Aorta (tissue), 5 donors: Measurements from ENCODE around the gene BAZ1B. TPM values are rescaled to one million over a fixed set of nuclear protein-coding genes. Genes with fewer than 3 reads are reported as not detected.
A peak's percentile ranks its signal among the peaks of the same experiment; 100 is the strongest.

Experiments used
- ATAC-seq: fragments of 200-7000 bp; cut with Tn5 transposase; one replicate; pipeline ENCODE4 v1.9.1; 2022; ENCODE audit warnings: moderate library complexity; ENCODE audit not compliant: low FRiP score
- DNase-seq, 2 donors: peaks; one replicate each; pipeline ENCODE4 v3.0.0-alpha.2; 2020
- H3K27ac ChIP-seq, 2 donors: one replicate each; pipeline ENCODE4 v1.5.1; 2013; ENCODE audit warnings: low read length in 2 of 2, mild to moderate bottlenecking in 2 of 2, moderate library complexity in 2 of 2, control low read depth in 1 of 2, inconsistent platforms in 1 of 2, low read depth in 1 of 2
- H3K27me3 ChIP-seq, 2 donors: one replicate each; pipeline ENCODE4 v1.6.1; 2013; ENCODE audit warnings: control low read depth in 1 of 2, low read length in 1 of 2, mild to moderate bottlenecking in 1 of 2, moderate library complexity in 1 of 2; ENCODE audit not compliant: insufficient read depth in 2 of 2, control insufficient read depth in 1 of 2
- H3K36me3 ChIP-seq, 2 donors: one replicate each; pipeline ENCODE4 v1.6.1; 2013; ENCODE audit warnings: control low read depth in 1 of 2, low read length in 1 of 2, mild to moderate bottlenecking in 1 of 2; ENCODE audit not compliant: insufficient read depth in 2 of 2, control insufficient read depth in 1 of 2
- H3K4me1 ChIP-seq, 2 donors: one replicate each; pipeline ENCODE4 v1.6.1; 2013; ENCODE audit warnings: low read length in 2 of 2, control low read depth in 1 of 2, mild to moderate bottlenecking in 1 of 2, moderate library complexity in 1 of 2; ENCODE audit not compliant: insufficient read depth in 2 of 2, control insufficient read depth in 1 of 2
- H3K4me3 ChIP-seq, 2 donors: one replicate each; pipeline ENCODE4 v1.5.1; 2013; ENCODE audit warnings: low read length in 2 of 2, control low read depth in 1 of 2, mild to moderate bottlenecking in 1 of 2
- H3K9me3 ChIP-seq: one replicate; pipeline ENCODE4 v1.6.1; 2013; ENCODE audit warnings: mild to moderate bottlenecking, low read length; ENCODE audit not compliant: control insufficient read depth
- WGBS, 2 donors: extraction: QIAGEN DNeasy Blood & Tissue Kit; methylation state at CpG; one replicate each; pipeline ENCODE4 v1.1.7; 2013; 5-methylcytosine and 5-hydroxymethylcytosine counted together
- intact Hi-C, 2 donors: fragments of 100-400 bp; cut with DNase I; formaldehyde crosslinking; loops; one replicate each; pipeline versions ENCODE4 v1.14.2 to v1.15.0; 2022
- polyA plus RNA-seq, 2 donors: library from polyadenylated mRNA; stranded (reverse); fragments of 200-250 nt; gene quantifications; one replicate each; pipeline ENCODE4 v1.2.3, GENCODE V29; 2013
- total RNA-seq, 2 donors: library from RNA; stranded (reverse); fragmentation: NEBNext Ultra II Directional; extraction: Animal tissue kit (Norgen Biotek cat#: 25700); gene quantifications; one replicate each; pipeline ENCODE4 v1.2.1, GENCODE V29; 2021
- donor health status: healthy with polysubstance abuse.
- donor health status: Bipolar disorder and iron deficiency.
- donor health status: DM: no; HTN: no; CAD: no.
- donor health status: DM: no; HTN: no; CAD: no.
- donor health status: DM: yes; HTN: yes; CAD: no.

The BAZ1B gene
- total and polyA plus RNA-seq, 4 donors = 19.1 to 60.0 (median 36.6) TPM

DNA sequence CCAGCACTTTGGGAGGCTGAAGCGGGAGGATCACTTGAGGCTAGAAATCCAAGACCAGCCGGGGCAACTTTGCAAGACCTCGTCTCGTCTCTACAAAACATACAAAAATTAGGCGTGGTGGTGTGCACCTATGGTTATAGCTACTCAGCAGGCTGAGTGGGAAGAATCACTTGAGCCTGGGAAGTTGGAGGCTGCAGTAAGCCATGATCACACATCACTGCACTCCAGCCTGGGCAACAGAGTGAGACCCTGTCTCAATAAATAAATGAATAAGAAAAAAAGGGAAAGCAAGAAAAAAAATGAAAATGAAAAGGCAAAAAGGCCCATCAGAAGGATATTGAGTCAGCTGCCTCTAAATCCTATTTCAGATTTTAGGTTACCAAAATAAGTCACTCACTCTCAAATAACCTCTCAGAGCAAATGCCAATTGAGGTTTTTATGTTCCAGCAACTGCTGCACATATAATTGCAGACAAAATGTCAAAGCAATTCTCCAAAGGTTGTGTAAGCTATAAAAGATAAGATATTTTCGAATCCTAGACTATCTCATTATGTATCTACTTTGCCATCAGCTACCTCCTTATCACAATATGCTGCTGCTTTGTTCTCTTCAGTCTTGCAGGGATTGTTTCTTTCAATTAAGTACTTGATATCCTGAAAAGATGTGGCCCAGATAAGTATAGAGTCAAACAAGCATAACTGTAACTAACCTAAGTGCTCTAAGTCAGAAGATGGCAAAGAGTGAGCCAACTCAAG, 4.7 kb downstream of the BAZ1B start:
- no peaks in the 10 kb centered on the region for H3K27me3 ChIP-seq
- no peaks in the 10 kb centered on the region for H3K9me3 ChIP-seq
- no peak overlapping the region for H3K4me3 ChIP-seq
- no peak overlapping the region for H3K27ac ChIP-seq
- intact Hi-C loops = no loop called here
- peaks cover 0 to 11% of the 10 kb centered on the region in 2 donors for H3K4me1 ChIP-seq
- DNase-seq = peak in 1 of 2 donors; percentile 19
- peaks cover 0 to 1% of the 10 kb centered on the region in 2 donors for H3K36me3 ChIP-seq
- no peak for ATAC-seq
- 84 to 87% methylated on average over 6 of the region's 6 CpGs for WGBS, 2 donors

- Histone ChIP-seq H3K4me3 (no peak overlapping the region), H3K36me3 (peaks cover 0 to 3% of the 10 kb centered on the region in 2 donors), H3K27ac (no peak overlapping the region), H3K9me3 (no peaks in the 10 kb centered on the region), H3K27me3 (no peaks in the 10 kb centered on the region), H3K4me1 (peaks cover 0 to 8% of the 10 kb centered on the region in 2 donors)
- WGBS, 2 donors = 91 to 95% methylated on average over 3 of the region's 3 CpGs
- intact Hi-C loops = no loop called here
- no peak for DNase-seq
- ATAC-seq = no peak
These were observed 6.9 kb downstream of the BAZ1B start for GRCh38 chr7:73515178-73515577.

- DNase-seq (peak in 1 of 2 donors; percentile 26), ATAC-seq (no peak)
- intact Hi-C loops = no loop called here
- H3K36me3 ChIP-seq = peaks cover 0 to 4% of the 10 kb centered on the region in 2 donors
- H3K27me3 ChIP-seq = no peaks in the 10 kb centered on the region
- WGBS, 2 donors = 25 to 32% methylated on average over 8 of the region's 8 CpGs
- no peak overlapping the region for H3K4me3 ChIP-seq
- peaks cover 0 to 4% of the 10 kb centered on the region in 2 donors for H3K4me1 ChIP-seq
- H3K27ac ChIP-seq = no peak overlapping the region
- H3K9me3 ChIP-seq = no peaks in the 10 kb centered on the region
These were observed 9.9 kb downstream of the BAZ1B start for GRCh38 chr7:73512018-73512780.

DNA sequence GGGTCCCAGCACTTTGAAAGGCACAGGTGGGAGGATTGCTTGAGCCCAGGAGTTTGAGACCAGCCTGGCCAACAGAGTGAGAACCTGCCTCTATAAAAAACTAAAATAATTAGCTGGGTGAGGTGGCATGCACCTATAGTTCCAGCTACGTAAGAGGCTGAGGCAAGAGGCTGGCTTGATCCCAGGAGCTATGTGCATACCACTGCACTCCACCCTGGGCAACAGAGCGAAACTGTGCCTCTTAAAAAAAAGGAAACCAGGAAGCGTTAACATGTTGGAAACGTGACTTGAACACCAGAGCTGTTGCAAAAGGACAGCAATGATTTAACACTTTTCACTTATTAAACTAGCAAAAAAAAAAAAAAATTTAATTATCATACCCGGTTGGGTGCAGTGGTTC, 12.6 kb downstream of the BAZ1B start:
- H3K4me1 ChIP-seq = peaks cover 0 to 3% of the 10 kb centered on the region in 2 donors
- no peak overlapping the region for H3K27ac ChIP-seq
- no peaks in the 10 kb centered on the region for H3K27me3 ChIP-seq
- H3K9me3 ChIP-seq = no peaks in the 10 kb centered on the region
- no peak overlapping the region for H3K4me3 ChIP-seq
- DNase-seq (no peak), ATAC-seq (no peak)
- 78 to 80% methylated on average over 5 of the region's 5 CpGs for WGBS, 2 donors
- H3K36me3 ChIP-seq = peaks cover 0 to 6% of the 10 kb centered on the region in 2 donors
- intact Hi-C loops = no loop called here

DNA sequence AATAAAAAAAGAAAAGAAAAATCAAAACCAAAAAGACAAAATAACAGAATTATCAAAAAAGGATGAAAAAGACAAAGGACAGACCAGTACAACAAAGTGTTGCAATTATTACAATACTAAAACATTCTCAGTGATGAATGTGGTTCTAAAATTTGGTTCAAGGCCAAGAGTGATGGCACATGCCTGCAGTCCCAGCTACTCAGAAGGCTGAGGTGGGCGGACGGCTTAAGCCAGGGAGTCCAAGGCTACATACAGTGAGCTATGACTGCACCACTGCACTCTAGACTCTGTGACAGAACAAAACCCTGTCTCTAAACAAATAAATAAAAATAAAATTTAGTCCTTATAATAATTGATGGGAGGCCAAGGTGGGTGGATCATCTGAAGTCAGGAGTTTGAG, 14.5 kb downstream of the BAZ1B start:
- Histone ChIP-seq H3K9me3 (no peaks in the 10 kb centered on the region), H3K27me3 (no peaks in the 10 kb centered on the region), H3K27ac (no peak overlapping the region), H3K4me3 (no peak overlapping the region), H3K4me1 (peaks cover 0 to 2% of the 10 kb centered on the region in 2 donors), H3K36me3 (peaks cover 0 to 9% of the 10 kb centered on the region in 2 donors)
- intact Hi-C loops = no loop called here
- ATAC-seq (no peak), DNase-seq (peak in 1 of 2 donors; percentile 7)
- WGBS, 2 donors = 71 to 85% methylated on average over 2 of the region's 2 CpGs

GRCh38 chr7:73504920-73505319, 17.2 kb downstream of the BAZ1B start:
- Histone ChIP-seq H3K9me3 (no peaks in the 10 kb centered on the region), H3K27me3 (no peaks in the 10 kb centered on the region), H3K4me3 (no peak overlapping the region), H3K27ac (no peak overlapping the region), H3K4me1 (no peaks in the 10 kb centered on the region), H3K36me3 (peaks cover 0 to 8% of the 10 kb centered on the region in 2 donors)
- intact Hi-C loops = no loop called here
- no peak for DNase-seq
- no peak for ATAC-seq
- WGBS, 2 donors = 53 to 100% methylated on average over 1 of the region's 1 CpG

GRCh38 chr7:73504017-73504416, 18.1 kb downstream of the BAZ1B start:
- Histone ChIP-seq H3K4me1 (no peaks in the 10 kb centered on the region), H3K36me3 (peaks cover 0 to 8% of the 10 kb centered on the region in 2 donors), H3K27me3 (no peaks in the 10 kb centered on the region), H3K4me3 (no peak overlapping the region), H3K27ac (no peak overlapping the region), H3K9me3 (no peaks in the 10 kb centered on the region)
- DNase-seq = no peak
- intact Hi-C loops = no loop called here
- no peak for ATAC-seq
- 90% methylated on average over 2 of the region's 2 CpGs for WGBS, 2 donors

- Histone ChIP-seq H3K4me1 (no peaks in the 10 kb centered on the region), H3K9me3 (no peaks in the 10 kb centered on the region), H3K27me3 (no peaks in the 10 kb centered on the region), H3K27ac (no peak overlapping the region), H3K36me3 (peaks cover 0 to 6% of the 10 kb centered on the region in 2 donors), H3K4me3 (no peak overlapping the region)
- no peak for ATAC-seq
- no peak for DNase-seq
- 91 to 93% methylated on average over 5 of the region's 5 CpGs for WGBS, 2 donors
- intact Hi-C loops = no loop called here
These were observed 18.9 kb downstream of the BAZ1B start for GRCh38 chr7:73503229-73503628.
